Ramos (cell line): ENCODE data around the gene SCGB1C1.
"Not testable (repeated sequence)": the region's sequence is repeated elsewhere in the genome, so short reads cannot be mapped to it uniquely, and the experiment has no call there.

ENCODE experiments used
- in situ Hi-C: fragments of 300-500 bp; cut with MboI; formaldehyde crosslinking; loops from one replicate; pipeline ENCODE4 v1.14.3; 2022; ENCODE audit warnings: low sequenced_read_pairs; ENCODE audit not compliant: unreplicated experiment

SCGB1C1 gene

GRCh38 chr11:216081-216974 is 23.4 kb downstream of the SCGB1C1 start:
- in situ Hi-C loops, result no loop called here

- in situ Hi-C loops, result no loop called here
Measured at GRCh38 chr11:217704-218103, 24.8 kb downstream of the SCGB1C1 start.

GRCh38 chr11:218815-219593 is 26.1 kb downstream of the SCGB1C1 start:
- in situ Hi-C loops, result no loop called here

DNA sequence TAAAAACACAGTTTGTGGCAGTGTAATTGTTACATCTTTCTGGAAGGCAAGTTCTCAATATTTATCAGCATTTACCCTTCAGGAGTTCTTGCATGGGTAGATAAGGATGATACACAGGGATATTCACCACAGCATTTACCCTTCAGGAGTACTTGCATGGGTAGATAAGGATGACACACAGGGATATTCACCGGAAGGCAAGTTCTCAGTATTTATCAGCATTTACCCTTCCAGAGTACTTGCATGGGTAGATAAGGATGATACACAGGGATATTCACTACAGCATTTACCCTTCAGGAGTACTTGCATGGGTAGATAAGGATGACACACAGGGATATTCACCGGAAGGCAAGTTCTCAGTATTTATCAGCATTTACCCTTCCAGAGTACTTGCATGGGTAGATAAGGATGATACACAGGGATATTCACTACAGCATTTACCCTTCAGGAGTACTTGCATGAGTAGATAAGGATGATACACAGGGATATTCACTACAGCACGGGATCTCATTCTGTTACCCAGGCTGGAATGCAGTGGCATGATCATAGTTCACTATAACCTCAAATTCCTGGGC is 27.9 kb downstream of the SCGB1C1 start:
- in situ Hi-C loops, result not testable (repeated sequence)

- in situ Hi-C loops, result no loop called here
Measured at GRCh38 chr11:221539-221938, 28.7 kb downstream of the SCGB1C1 start.

- in situ Hi-C loops, result no loop called here
Measured at GRCh38 chr11:221998-222789, 29.3 kb downstream of the SCGB1C1 start.

DNA sequence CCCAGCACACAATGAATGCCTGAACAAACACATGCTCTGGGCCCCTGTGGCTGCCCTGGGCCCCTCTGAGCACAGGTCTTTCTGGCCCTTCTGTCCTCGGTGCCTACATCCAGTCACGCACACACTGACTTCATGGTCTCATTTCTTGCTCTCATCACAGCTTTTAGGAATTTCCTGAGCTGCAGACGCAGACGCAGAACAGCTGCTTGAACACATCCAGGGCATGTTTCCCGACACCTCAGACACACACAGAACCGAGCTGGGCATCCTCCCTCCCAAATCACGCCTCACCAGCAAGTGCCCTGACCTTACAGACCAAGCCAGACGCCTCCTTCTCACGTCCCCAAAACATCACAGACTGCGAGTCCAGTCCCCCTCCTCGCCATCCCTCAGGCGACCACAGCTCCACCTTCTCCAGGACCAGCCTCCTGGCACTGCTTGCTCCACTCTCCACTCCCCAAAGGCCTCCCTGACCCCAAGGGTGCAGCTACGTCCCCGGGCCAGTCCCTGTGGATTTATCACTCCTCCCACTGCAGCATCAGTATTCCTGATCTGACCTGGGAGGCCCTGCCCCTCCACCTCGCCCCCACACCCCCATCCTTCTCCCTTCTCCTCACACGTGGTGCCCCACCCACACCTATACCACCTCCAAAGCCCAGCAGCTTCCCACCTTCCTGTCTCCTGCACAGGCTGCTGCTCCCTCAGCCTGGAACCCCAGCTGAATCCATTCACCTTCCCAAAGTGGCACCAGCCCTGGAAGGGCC is 30.3 kb downstream of the SCGB1C1 start:
- in situ Hi-C loops, result no loop called here

DNA sequence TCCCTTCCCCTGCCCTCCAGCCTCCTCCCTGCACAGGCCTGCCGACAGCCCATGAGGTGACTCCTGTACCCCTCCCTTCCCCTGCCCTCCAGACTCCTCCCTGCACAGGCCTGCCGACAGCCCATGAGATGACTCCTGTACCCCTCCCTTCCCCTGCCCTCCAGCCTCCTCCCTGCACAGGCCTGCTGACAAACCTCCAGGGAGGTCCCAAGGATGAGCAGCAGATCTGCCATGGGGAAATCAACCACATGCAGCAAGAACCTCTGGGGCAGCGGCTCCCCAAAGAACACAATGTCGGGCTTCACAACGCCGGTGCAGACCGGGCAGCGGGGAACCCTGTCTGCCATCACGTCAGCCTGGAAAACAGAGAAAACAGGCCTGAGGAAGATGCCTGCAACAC is 31.0 kb downstream of the SCGB1C1 start:
- in situ Hi-C loops, result no loop called here

- in situ Hi-C loops, result no loop called here
Measured at GRCh38 chr11:224424-224823, 31.5 kb downstream of the SCGB1C1 start.

- in situ Hi-C loops, result no loop called here
Measured at GRCh38 chr11:225734-226453, 33.0 kb downstream of the SCGB1C1 start.

- in situ Hi-C loops, result no loop called here
Measured at GRCh38 chr11:227824-228379, 35.0 kb downstream of the SCGB1C1 start.

- in situ Hi-C loops, result no loop called here
Measured at GRCh38 chr11:230431-230830, 37.6 kb downstream of the SCGB1C1 start.

DNA sequence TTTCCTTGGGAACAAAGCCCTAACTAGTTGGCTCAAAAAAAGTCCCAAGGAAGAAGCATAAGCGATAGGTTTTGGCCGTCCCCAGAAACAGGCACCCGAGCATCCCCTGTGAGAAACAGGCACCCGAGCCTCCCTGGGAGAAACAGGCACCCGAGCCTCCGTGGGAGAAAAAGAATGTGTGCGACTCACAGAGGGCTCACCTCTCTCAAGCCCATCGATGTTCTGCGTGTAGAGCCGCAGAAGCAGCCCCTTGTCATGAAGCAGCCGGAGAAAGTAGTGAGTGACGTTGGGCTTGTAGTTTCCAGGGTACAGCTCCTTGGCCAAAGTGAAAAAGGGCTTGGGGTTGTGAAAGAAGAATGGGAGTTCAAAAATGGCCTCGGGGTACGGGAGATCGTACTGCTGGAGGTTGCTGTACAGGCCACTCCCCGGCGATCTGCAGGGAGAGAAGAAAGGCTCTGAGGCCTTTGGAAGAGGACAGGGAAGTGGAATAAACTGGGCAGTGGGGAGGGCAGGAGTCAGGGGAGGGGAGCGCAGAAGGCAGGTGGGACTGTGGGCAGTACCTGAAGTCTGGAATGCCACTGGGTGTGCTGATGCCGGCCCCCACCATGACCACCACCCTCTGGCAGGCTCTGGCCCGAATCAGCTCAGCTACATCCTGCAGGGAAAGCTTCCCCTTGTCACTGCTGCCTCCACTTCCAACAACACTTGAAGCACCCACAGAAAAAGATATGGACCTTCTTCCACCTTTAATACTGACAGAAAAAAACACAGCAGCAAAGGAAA is 40.1 kb downstream of the SCGB1C1 start:
- in situ Hi-C loops, result no loop called here

- in situ Hi-C loops, result no loop called here
Measured at GRCh38 chr11:235180-235579, 42.3 kb downstream of the SCGB1C1 start.

- in situ Hi-C loops, result no loop called here
Measured at GRCh38 chr11:235609-235996, 42.7 kb downstream of the SCGB1C1 start.

DNA sequence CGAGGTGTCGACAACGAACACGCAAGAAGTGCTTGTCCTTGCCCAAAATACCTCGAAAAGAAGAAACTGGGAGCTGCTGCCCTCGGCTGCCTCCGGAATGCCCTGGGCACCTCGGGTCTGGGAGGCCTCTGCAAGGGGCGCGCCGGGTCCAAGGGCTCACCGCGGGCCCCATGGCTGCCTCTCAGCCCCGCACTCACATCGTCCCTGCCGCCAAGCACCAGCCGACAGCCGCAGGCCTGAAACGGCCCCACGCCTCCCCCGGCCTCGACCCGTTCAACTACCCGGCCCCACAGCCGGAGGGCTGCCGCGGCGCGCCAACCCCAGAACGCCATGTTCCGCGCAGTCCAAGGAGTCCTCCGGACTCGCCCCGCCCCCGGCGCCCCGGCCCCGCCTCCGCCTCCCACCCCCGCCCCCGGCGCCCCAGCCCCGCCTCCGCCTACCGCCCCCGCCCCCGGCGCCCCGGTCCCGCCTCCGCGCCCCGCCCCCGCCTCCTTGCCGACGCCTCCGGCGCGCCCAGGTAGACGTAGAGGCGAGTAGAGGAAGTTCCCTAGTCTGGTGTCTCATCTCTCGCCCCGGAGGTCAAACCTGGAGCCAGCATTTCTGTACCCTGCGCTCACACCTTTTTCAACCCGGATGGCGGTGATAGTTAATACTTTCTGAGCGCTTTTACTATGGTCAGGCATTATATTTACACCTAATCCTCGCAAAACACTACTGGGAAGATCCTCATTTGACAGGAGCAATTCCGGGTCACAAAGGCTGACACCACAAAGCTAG is 43.3 kb downstream of the SCGB1C1 start, which contains the start of gene SIRT3:
SIRT3 (minus strand) TSS at position 346 of the 777 bp plus-strand sequence; CDS start at position 332, 14 bp downstream.
- in situ Hi-C loops, result no loop called here
